RWPE1 (cell line): Measurements from ENCODE around the gene MYO7A.

Experiments used
- CTCF ChIA-PET: fragments of 350-600 bp; sonication (Branson Sonifier 250); formaldehyde crosslinking; extraction: SDS; loops from one replicate; lab custom pipeline; 2021; lab: Yijun Ruan, JAX
- POLR2A ChIA-PET: fragments of 400-600 bp; formaldehyde crosslinking; extraction: SDS; loops from one replicate; lab custom pipeline; 2020; ENCODE audit warnings: antibody characterized with exemption; ENCODE audit not compliant: low non-redundant PET; lab: Yijun Ruan, JAX
- DNase-seq: peaks from one replicate; pipeline ENCODE4 v3.0.0; 2012; ENCODE audit warnings: low spot score
- H3K27ac ChIP-seq: fragments of 450-650 bp; 2 replicates; pipeline ENCODE4 v1.5.1; 2017
- TF ChIP-seq, protein P1 (sequence below): fragments of 450-650 bp; conservative IDR thresholded peaks from 2 replicates; pipeline ENCODE4 v1.5.1; 2017; ENCODE audit warnings: low read depth, mild to moderate bottlenecking

The MYO7A gene

DNA sequence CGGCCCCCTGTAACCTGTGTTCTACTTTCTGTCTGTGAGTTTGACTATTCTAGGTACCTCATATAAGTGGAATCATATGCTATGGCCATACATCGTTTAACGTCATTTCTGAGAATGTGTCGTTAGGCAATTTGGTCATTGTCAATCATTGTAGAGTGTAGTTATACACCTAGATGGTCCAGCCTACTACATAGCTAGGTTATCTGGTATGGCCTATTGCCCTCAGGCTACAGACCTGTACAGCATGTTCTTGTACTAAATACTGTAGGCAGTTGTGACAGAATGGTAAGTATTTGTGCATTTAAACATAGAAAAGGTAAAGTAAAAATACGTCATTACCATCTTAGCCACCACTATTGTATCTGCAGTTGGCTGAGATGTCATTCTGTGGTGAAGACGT, 35.2 kb downstream of the MYO7A start:
- TF ChIP-seq, protein P1, sequence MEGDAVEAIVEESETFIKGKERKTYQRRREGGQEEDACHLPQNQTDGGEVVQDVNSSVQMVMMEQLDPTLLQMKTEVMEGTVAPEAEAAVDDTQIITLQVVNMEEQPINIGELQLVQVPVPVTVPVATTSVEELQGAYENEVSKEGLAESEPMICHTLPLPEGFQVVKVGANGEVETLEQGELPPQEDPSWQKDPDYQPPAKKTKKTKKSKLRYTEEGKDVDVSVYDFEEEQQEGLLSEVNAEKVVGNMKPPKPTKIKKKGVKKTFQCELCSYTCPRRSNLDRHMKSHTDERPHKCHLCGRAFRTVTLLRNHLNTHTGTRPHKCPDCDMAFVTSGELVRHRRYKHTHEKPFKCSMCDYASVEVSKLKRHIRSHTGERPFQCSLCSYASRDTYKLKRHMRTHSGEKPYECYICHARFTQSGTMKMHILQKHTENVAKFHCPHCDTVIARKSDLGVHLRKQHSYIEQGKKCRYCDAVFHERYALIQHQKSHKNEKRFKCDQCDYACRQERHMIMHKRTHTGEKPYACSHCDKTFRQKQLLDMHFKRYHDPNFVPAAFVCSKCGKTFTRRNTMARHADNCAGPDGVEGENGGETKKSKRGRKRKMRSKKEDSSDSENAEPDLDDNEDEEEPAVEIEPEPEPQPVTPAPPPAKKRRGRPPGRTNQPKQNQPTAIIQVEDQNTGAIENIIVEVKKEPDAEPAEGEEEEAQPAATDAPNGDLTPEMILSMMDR = no peak
- no peak for DNase-seq
- ChIA-PET CTCF (no interaction called here), POLR2A (no interaction called here)
- no peak overlapping the region for H3K27ac ChIP-seq

GRCh38 chr11:77165066-77165465, 37.0 kb downstream of the MYO7A start:
- no peak for DNase-seq
- TF ChIP-seq, protein P1 = no peak
- H3K27ac ChIP-seq = no peak overlapping the region
- ChIA-PET POLR2A (no interaction called here), CTCF (interaction anchor here (1.1 kb wide), 1 partner anchor 38 kb away, joined by 5 read pairs; no protein-coding TSS in a partner anchor)

- ChIA-PET CTCF (interaction anchor here (1.1 kb wide), 1 partner anchor 39 kb away, joined by 5 read pairs; no protein-coding TSS in a partner anchor), POLR2A (no interaction called here)
- TF ChIP-seq, protein P1 = no peak
- DNase-seq = no peak
- H3K27ac ChIP-seq = no peak overlapping the region
These were observed 38.0 kb downstream of the MYO7A start for GRCh38 chr11:77166021-77166420.

GRCh38 chr11:77167111-77167626, 39.1 kb downstream of the MYO7A start:
- POLR2A ChIA-PET = no interaction called here
- TF ChIP-seq, protein P1 = no peak
- no peak overlapping the region for H3K27ac ChIP-seq
- CTCF ChIA-PET = no interaction called here
- DNase-seq = no peak

GRCh38 chr11:77167791-77168190, 39.7 kb downstream of the MYO7A start:
- H3K27ac ChIP-seq = no peak overlapping the region
- ChIA-PET POLR2A (no interaction called here), CTCF (no interaction called here)
- DNase-seq = no peak
- TF ChIP-seq, protein P1 = no peak

- TF ChIP-seq, protein P1 = no peak
- ChIA-PET POLR2A (no interaction called here), CTCF (interaction anchor here (0.6 to 0.7 kb wide), 2 partner anchors 38 to 43 kb away, joined by 3 read pairs; no protein-coding TSS in a partner anchor)
- no peak for DNase-seq
- H3K27ac ChIP-seq = no peak overlapping the region
These were observed 42.1 kb downstream of the MYO7A start for GRCh38 chr11:77170107-77170506.
